HepG2 (cell line): Measurements from ENCODE around the gene VWA1. TPM values are rescaled to one million over a fixed set of nuclear protein-coding genes. Genes with fewer than 3 reads are reported as not detected.
A peak's percentile ranks its signal among the peaks of the same experiment; 100 is the strongest.

Experiments
- FIP1L1 ChIP-seq: fragments of 200-400 bp; formaldehyde crosslinking; IDR thresholded peaks from 2 replicates; pipeline ENCODE4 v1.6.1; 2018; ENCODE audit warnings: low read depth, mild to moderate bottlenecking, low read length, moderate library complexity, borderline replicate concordance; ENCODE audit not compliant: insufficient read depth
- FLYWCH1 ChIP-seq: sonication (generic); formaldehyde crosslinking; IDR thresholded peaks from 2 replicates; pipeline ENCODE4 v1.8.1; 2023; ENCODE audit warnings: mild to moderate bottlenecking, missing genetic modification reagents
- MTF1 ChIP-seq: sonication (generic); formaldehyde crosslinking; IDR thresholded peaks from 2 replicates; pipeline ENCODE4 v1.5.0; 2020; ENCODE audit warnings: missing genetic modification reagents
- NFKB2 ChIP-seq: sonication (generic); formaldehyde crosslinking; IDR thresholded peaks from 2 replicates; pipeline ENCODE4 v1.4.0; 2020; ENCODE audit warnings: missing genetic modification reagents, borderline replicate concordance
- PHF8 ChIP-seq: sonication (generic); formaldehyde crosslinking; IDR thresholded peaks from 2 replicates; pipeline ENCODE4 v1.5.0; 2020; ENCODE audit warnings: missing genetic modification reagents
- REL ChIP-seq: sonication (generic); formaldehyde crosslinking; conservative IDR thresholded peaks from 2 replicates; pipeline ENCODE4 v1.8.0; 2022; ENCODE audit warnings: mild to moderate bottlenecking, missing genetic modification reagents, moderate library complexity
- SATB2 ChIP-seq: sonication (generic); formaldehyde crosslinking; IDR thresholded peaks from 2 replicates; pipeline ENCODE4 v1.5.0; 2020; ENCODE audit warnings: missing genetic modification reagents
- TOPORS ChIP-seq: sonication (generic); formaldehyde crosslinking; IDR thresholded peaks from 2 replicates; pipeline ENCODE4 v1.8.0; 2023; ENCODE audit warnings: mild to moderate bottlenecking, missing genetic modification reagents
- XBP1 ChIP-seq: sonication (generic); formaldehyde crosslinking; IDR thresholded peaks from 2 replicates; pipeline ENCODE4 v1.5.0; 2020; ENCODE audit warnings: missing genetic modification reagents
- YY1 ChIP-seq: IDR thresholded peaks from 2 replicates; pipeline ENCODE4 v1.6.1; 2011; ENCODE audit warnings: low read length, low read depth, moderate library complexity, mild to moderate bottlenecking; ENCODE audit not compliant: insufficient read depth, insufficient replicate concordance
- ZBTB46 ChIP-seq: sonication (generic); formaldehyde crosslinking; IDR thresholded peaks from 2 replicates; pipeline ENCODE4 v1.4.0; 2020; ENCODE audit warnings: mild to moderate bottlenecking, missing genetic modification reagents, borderline replicate concordance
- ZFP41 ChIP-seq: sonication (generic); formaldehyde crosslinking; IDR thresholded peaks from 2 replicates; pipeline ENCODE4 v1.4.0; 2020; ENCODE audit warnings: mild to moderate bottlenecking, missing genetic modification reagents, borderline replicate concordance
- ZMAT3 ChIP-seq: sonication (generic); formaldehyde crosslinking; conservative IDR thresholded peaks from 2 replicates; pipeline ENCODE4 v1.7.0; 2021; ENCODE audit warnings: missing genetic modification reagents
- ZNF24 ChIP-seq: fragments of 450-650 bp; IDR thresholded peaks from 2 replicates; pipeline ENCODE4 v1.6.1; 2017; ENCODE audit warnings: antibody characterized with exemption, mild to moderate bottlenecking
- ZNF460 ChIP-seq: sonication (generic); formaldehyde crosslinking; IDR thresholded peaks from 2 replicates; pipeline ENCODE4 v1.5.1; 2020; ENCODE audit warnings: missing genetic modification reagents, mild to moderate bottlenecking, borderline replicate concordance
- ZNF570 ChIP-seq: sonication (generic); formaldehyde crosslinking; IDR thresholded peaks from 2 replicates; pipeline ENCODE4 v1.4.0; 2020; ENCODE audit warnings: mild to moderate bottlenecking, missing genetic modification reagents, borderline replicate concordance
- ZNF574 ChIP-seq: sonication (generic); formaldehyde crosslinking; IDR thresholded peaks from 2 replicates; pipeline ENCODE4 v1.4.0; 2020; ENCODE audit warnings: missing genetic modification reagents
- ZNF773 ChIP-seq: sonication (generic); formaldehyde crosslinking; IDR thresholded peaks from 2 replicates; pipeline ENCODE4 v1.4.0; 2020; ENCODE audit warnings: missing genetic modification reagents, borderline replicate concordance
- polyA plus RNA-seq, 8 experiments: library from polyadenylated mRNA; depleted of rRNA in 3 of 8; stranded (reverse) in 7 of 8; unstranded in 1 of 8; fragments of >200 nt; fragmentation: Illumina TruSeq in 4 of 8; extraction: Trizol in 4 of 8; gene quantifications; 2 replicates each; pipeline versions ENCODE4 v1.2.1 to v1.2.3, GENCODE V29; 2011 to 2016; ENCODE audit warnings: low read depth in 4 of 8, missing spikeins in 1 of 8, mixed read lengths in 1 of 8; ENCODE audit not compliant: insufficient read depth in 1 of 8
- total RNA-seq, 5 experiments: library from RNA; depleted of rRNA; stranded (reverse); fragments of >200 nt; fragmentation: Illumina TruSeq; extraction: Trizol; gene quantifications; 2 replicates each; pipeline ENCODE4 v1.2.3, GENCODE V29; 2016; ENCODE audit warnings: low read depth in 1 of 5
- TF ChIP-seq, protein P1 (sequence below): sonication (generic); formaldehyde crosslinking; IDR thresholded peaks from 2 replicates; pipeline ENCODE4 v1.5.1; 2020; ENCODE audit warnings: mild to moderate bottlenecking, missing genetic modification reagents, borderline replicate concordance
- TF ChIP-seq, protein P2 (sequence below): sonication (generic); formaldehyde crosslinking; IDR thresholded peaks from 2 replicates; pipeline ENCODE4 v1.4.0; 2020; ENCODE audit warnings: missing genetic modification reagents
- TF ChIP-seq, protein P3 (sequence below): sonication (generic); formaldehyde crosslinking; conservative IDR thresholded peaks from 2 replicates; pipeline ENCODE4 v1.8.0; 2022; ENCODE audit warnings: low read depth, missing genetic modification reagents

VWA1 gene
- total and polyA plus RNA-seq, 2 of the 13 experiments (the other 11 are each of a cell fraction or from before 2014, with no cell fraction given): 40.9 to 57.5 TPM

- peak; percentile 45; the same call in 1 of the 2 replicates for TF ChIP-seq NFKB2 (CRISPR knock-in tag)
- no peak for TF ChIP-seq REL (CRISPR knock-in tag)
- no peak for TF ChIP-seq FIP1L1
- TF ChIP-seq PHF8: peak; percentile 82
- no peak for TF ChIP-seq ZNF460 (CRISPR knock-in tag)
- TF ChIP-seq ZNF24: no peak
- no peak for TF ChIP-seq FLYWCH1 (CRISPR knock-in tag)
- no peak for TF ChIP-seq SATB2 (CRISPR knock-in tag)
- no peak; the same call in 1 of the 2 replicates for TF ChIP-seq MTF1 (CRISPR knock-in tag)
- TF ChIP-seq XBP1: no peak
- TF ChIP-seq, protein P1, sequence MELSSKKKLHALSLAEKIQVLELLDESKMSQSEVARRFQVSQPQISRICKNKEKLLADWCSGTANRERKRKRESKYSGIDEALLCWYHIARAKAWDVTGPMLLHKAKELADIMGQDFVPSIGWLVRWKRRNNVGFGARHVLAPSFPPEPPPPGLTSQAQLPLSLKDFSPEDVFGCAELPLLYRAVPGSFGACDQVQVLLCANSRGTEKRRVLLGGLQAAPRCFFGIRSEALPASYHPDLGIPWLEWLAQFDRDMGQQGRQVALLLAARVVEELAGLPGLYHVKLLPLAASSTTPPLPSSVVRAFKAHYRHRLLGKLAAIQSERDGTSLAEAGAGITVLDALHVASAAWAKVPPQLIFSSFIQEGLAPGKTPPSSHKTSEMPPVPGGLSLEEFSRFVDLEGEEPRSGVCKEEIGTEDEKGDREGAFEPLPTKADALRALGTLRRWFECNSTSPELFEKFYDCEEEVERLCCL (CRISPR knock-in tag): no peak; the same call in 1 of the 2 replicates
- peak; percentile 96 for TF ChIP-seq YY1
- TF ChIP-seq, protein P2, sequence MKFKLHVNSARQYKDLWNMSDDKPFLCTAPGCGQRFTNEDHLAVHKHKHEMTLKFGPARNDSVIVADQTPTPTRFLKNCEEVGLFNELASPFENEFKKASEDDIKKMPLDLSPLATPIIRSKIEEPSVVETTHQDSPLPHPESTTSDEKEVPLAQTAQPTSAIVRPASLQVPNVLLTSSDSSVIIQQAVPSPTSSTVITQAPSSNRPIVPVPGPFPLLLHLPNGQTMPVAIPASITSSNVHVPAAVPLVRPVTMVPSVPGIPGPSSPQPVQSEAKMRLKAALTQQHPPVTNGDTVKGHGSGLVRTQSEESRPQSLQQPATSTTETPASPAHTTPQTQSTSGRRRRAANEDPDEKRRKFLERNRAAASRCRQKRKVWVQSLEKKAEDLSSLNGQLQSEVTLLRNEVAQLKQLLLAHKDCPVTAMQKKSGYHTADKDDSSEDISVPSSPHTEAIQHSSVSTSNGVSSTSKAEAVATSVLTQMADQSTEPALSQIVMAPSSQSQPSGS: no peak
- TF ChIP-seq, protein P3, sequence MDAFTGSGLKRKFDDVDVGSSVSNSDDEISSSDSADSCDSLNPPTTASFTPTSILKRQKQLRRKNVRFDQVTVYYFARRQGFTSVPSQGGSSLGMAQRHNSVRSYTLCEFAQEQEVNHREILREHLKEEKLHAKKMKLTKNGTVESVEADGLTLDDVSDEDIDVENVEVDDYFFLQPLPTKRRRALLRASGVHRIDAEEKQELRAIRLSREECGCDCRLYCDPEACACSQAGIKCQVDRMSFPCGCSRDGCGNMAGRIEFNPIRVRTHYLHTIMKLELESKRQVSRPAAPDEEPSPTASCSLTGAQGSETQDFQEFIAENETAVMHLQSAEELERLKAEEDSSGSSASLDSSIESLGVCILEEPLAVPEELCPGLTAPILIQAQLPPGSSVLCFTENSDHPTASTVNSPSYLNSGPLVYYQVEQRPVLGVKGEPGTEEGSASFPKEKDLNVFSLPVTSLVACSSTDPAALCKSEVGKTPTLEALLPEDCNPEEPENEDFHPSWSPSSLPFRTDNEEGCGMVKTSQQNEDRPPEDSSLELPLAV: no peak
- no peak for TF ChIP-seq TOPORS (CRISPR knock-in tag)
- no peak for TF ChIP-seq ZNF570 (CRISPR knock-in tag)
- no peak for TF ChIP-seq ZFP41 (CRISPR knock-in tag)
- peak; percentile 89 for TF ChIP-seq ZMAT3 (CRISPR knock-in tag)
- TF ChIP-seq ZNF773 (CRISPR knock-in tag): no peak
- TF ChIP-seq ZBTB46: no peak
- peak; percentile 90 for TF ChIP-seq ZNF574
Measured at GRCh38 chr1:1399187-1399871, 36.2 kb upstream of the VWA1 start, which contains the start of gene CCNL2 (continued).
